Psoas muscle (tissue), 8 donors: ENCODE data around the gene KCTD16. TPM values are rescaled to one million over a fixed set of nuclear protein-coding genes. Genes with fewer than 3 reads are reported as not detected.

Experiments used
- ATAC-seq, 4 donors: fragments of 200-7000 bp; cut with Tn5 transposase; one replicate each; pipeline ENCODE4 v1.9.1; 2020; ENCODE audit warnings: moderate library complexity in 3 of 4, mild to moderate bottlenecking in 2 of 4
- DNase-seq, 2 donors: peaks; one replicate each; pipeline ENCODE4 v3.0.0-alpha.2; 2020
- H3K27ac ChIP-seq: fragments of 200-600 bp; one replicate; pipeline ENCODE4 v1.8.0; 2022
- H3K27me3 ChIP-seq, 3 donors: fragments of 200-600 bp in 1 of 3; one replicate each; pipeline versions ENCODE4 v1.6.1 to v1.8.0; 2013 to 2022; ENCODE audit warnings: low read length in 2 of 3, mild to moderate bottlenecking in 2 of 3, moderate library complexity in 1 of 3; ENCODE audit not compliant: insufficient read depth in 3 of 3
- H3K36me3 ChIP-seq, 2 donors: fragments of 200-600 bp in 1 of 2; one replicate each; pipeline versions ENCODE4 v1.6.1 to v1.8.0; 2013 to 2022; ENCODE audit warnings: low read depth in 1 of 2, mild to moderate bottlenecking in 1 of 2, moderate library complexity in 1 of 2; ENCODE audit not compliant: insufficient read depth in 1 of 2
- H3K4me1 ChIP-seq: fragments of 200-600 bp; one replicate; pipeline ENCODE4 v1.8.0; 2022
- H3K4me3 ChIP-seq: fragments of 200-600 bp; one replicate; pipeline ENCODE4 v1.8.0; 2022; ENCODE audit warnings: mild to moderate bottlenecking
- H3K9me3 ChIP-seq: fragments of 200-600 bp; one replicate; pipeline ENCODE4 v1.8.0; 2022
- WGBS, 3 donors: extraction: QIAGEN DNeasy Blood & Tissue Kit; methylation state at CpG; one replicate each; pipeline versions ENCODE4 v1.1.6 to v1.1.7; 2013; 5-methylcytosine and 5-hydroxymethylcytosine counted together
- intact Hi-C, 2 donors: fragments of 100-400 bp; cut with DNase I; formaldehyde crosslinking; loops; one replicate each; pipeline versions ENCODE4 v1.11.0 to v1.14.2; 2022
- polyA plus RNA-seq, 3 donors: library from polyadenylated mRNA; stranded (reverse); fragments of 200-250 nt; gene quantifications; one replicate each; pipeline ENCODE4 v1.2.3, GENCODE V29; 2013
- total RNA-seq, 4 donors: library from RNA; stranded (reverse); fragmentation: NEBNext Ultra II Directional in 2 of 4; extraction: Animal tissue kit (Norgen Biotek cat#: 25700) in 2 of 4; gene quantifications; one replicate each; pipeline versions ENCODE4 v1.2.1 to v1.2.4, GENCODE V29; 2021 to 2023
- TF ChIP-seq, protein P1 (sequence below): fragments of 200-600 bp; IDR thresholded peaks from one replicate; pipeline ENCODE4 v1.8.0; 2022; ENCODE audit warnings: antibody characterized with exemption
- donor health status: healthy with polysubstance abuse.
- donor health status: DM: no; HTN: no; CAD: no; lungs with moderate emphysema.
- donor health status: Bipolar disorder and iron deficiency.
- donor health status: healthy.
- donor health status: DM: yes; HTN: yes; CAD: no.
- donor health status: DM: no; HTN: no; CAD: no.
- donor health status: DM: no; HTN: no; CAD: no.
- donor health status: DM: yes; HTN: yes; CAD: no.

Gene KCTD16
- total and polyA plus RNA-seq, 7 donors, result 0.01 to 0.04 (median 0.01) TPM; not detected in 4

DNA sequence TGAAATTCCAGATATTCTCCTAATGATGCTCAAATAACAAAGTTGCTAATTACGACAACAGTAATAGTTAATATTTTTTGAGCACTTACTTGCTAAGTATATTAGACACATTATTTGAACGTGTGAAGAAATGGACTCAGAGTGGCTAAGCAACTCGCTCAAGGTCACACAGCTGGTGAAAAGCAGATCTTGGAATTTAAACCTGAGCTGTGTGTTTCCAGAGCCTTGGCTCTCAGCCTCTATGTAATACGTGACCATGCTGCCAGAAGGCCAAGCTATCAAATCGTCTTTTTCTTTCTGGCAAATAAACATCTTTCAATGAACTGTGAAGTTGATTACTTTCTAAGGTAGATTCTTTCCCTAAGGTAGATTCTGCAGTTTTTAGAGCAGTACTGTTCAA is 61.6 kb downstream of the KCTD16 start:
- Histone ChIP-seq H3K36me3 (no peaks in the 10 kb centered on the region), H3K9me3 (no peaks in the 10 kb centered on the region), H3K4me3 (no peak overlapping the region), H3K4me1 (no peaks in the 10 kb centered on the region), H3K27me3 (no peaks in the 10 kb centered on the region), H3K27ac (no peak overlapping the region)
- no peak for ATAC-seq
- WGBS, 3 donors, result 59 to 66% (median 62%) methylated on average over 5 of the region's 5 CpGs
- DNase-seq, result no peak
- intact Hi-C loops, result no loop called here
- TF ChIP-seq, protein P1, sequence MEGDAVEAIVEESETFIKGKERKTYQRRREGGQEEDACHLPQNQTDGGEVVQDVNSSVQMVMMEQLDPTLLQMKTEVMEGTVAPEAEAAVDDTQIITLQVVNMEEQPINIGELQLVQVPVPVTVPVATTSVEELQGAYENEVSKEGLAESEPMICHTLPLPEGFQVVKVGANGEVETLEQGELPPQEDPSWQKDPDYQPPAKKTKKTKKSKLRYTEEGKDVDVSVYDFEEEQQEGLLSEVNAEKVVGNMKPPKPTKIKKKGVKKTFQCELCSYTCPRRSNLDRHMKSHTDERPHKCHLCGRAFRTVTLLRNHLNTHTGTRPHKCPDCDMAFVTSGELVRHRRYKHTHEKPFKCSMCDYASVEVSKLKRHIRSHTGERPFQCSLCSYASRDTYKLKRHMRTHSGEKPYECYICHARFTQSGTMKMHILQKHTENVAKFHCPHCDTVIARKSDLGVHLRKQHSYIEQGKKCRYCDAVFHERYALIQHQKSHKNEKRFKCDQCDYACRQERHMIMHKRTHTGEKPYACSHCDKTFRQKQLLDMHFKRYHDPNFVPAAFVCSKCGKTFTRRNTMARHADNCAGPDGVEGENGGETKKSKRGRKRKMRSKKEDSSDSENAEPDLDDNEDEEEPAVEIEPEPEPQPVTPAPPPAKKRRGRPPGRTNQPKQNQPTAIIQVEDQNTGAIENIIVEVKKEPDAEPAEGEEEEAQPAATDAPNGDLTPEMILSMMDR, result no peak

DNA sequence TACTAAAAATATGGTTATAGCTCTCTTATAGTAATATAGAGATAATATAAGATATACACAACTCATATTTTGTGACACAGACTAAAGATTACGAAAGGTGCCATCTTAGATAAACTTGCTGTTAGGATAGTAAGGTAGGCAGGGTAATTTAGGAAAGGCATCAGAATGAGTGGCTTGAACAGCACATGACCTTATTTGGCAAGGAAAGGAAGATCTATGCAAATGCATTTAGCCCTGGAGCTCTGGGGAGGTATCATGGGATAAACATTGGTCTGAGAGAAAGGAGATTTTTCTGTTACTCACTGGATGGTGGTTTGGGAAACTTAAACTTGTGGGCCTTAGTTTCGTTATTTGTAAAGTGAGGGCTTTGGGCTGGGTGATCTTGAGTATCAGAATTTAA is 65.8 kb downstream of the KCTD16 start:
- 84 to 88% (median 86%) methylated on average over 2 of the region's 2 CpGs for WGBS, 3 donors
- no peaks in the 10 kb centered on the region for H3K9me3 ChIP-seq
- peaks cover 0 to 2% (median 0%) of the 10 kb centered on the region in 3 donors for H3K27me3 ChIP-seq
- TF ChIP-seq, protein P1, result no peak
- H3K27ac ChIP-seq, result no peak overlapping the region
- no peaks in the 10 kb centered on the region for H3K4me1 ChIP-seq
- no peak overlapping the region for H3K4me3 ChIP-seq
- H3K36me3 ChIP-seq, result no peaks in the 10 kb centered on the region
- DNase-seq (no peak), ATAC-seq (no peak)
- intact Hi-C loops, result no loop called here

DNA sequence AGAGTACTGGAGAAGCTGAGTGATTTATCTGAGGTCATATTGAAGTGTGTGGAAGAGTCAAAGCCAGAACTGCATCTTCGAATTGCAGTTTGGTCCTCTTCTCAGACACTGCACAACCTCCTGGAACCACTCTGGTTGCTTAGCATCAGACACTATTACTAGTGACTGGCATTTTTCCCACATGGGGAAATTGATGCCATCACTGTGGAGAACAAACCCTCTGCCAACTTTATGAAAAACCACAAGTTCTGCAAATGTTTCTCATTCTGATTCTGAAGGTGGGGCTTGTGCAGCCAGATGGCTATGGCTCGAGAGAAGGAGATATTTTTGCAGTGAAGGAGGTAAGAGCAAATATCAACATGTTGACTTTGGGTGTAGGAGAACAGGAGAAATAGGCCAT is 67.2 kb downstream of the KCTD16 start:
- DNase-seq (no peak), ATAC-seq (no peak)
- H3K27me3 ChIP-seq, result peaks cover 0 to 2% (median 0%) of the 10 kb centered on the region in 3 donors
- intact Hi-C loops, result no loop called here
- H3K4me1 ChIP-seq, result no peaks in the 10 kb centered on the region
- WGBS, 3 donors, result 30 to 44% (median 38%) methylated on average over 2 of the region's 2 CpGs
- TF ChIP-seq, protein P1, result no peak
- H3K9me3 ChIP-seq, result no peaks in the 10 kb centered on the region
- no peak overlapping the region for H3K4me3 ChIP-seq
- no peaks in the 10 kb centered on the region for H3K36me3 ChIP-seq
- no peak overlapping the region for H3K27ac ChIP-seq

DNA sequence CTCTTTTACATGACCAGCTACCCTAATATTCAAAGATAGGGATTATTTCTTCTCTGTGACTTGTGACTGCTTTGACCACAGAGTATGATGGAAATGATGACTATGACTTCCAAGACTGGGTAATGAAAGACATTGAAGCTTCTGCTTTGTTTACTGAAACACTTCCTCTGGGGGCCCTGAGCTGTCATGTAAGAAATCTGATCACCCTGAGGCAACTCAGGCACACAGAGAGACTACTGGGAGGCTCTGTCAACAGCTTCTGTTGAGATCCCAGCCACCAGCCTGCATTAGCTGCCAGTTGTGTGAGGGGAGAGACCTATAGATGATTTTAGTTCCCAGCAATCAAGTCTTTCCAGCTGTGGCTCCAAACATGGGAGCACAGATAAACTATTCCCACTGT is 76.5 kb downstream of the KCTD16 start:
- ATAC-seq, result no peak
- H3K27ac ChIP-seq, result no peak overlapping the region
- no peak for DNase-seq

DNA sequence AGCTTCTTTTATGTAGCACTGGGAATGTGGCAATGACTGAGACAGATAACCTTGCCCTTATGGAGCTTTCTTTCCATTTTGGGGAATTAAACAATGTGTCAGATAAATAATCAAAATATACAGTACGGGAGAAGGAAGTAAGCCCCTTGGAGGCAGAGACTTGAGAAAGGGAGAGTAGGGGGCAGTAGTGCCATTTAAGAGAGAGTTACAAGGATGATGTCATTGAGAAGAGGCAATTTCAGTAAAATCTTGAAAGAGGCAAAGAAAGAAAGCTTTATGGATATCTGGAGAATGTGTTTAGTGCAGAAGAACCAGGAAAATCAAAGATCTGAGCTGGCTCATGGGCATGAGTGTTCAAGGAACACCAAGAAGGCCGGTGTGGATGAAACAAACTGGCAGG is 77.3 kb downstream of the KCTD16 start:
- Histone ChIP-seq H3K9me3 (no peaks in the 10 kb centered on the region), H3K4me1 (peaks cover 8% of the 10 kb centered on the region), H3K4me3 (no peak overlapping the region), H3K36me3 (no peaks in the 10 kb centered on the region), H3K27me3 (no peaks in the 10 kb centered on the region), H3K27ac (no peak overlapping the region)
- WGBS, 3 donors, result 81 to 89% (median 84%) methylated on average over 2 of the region's 2 CpGs
- TF ChIP-seq, protein P1, result no peak
- intact Hi-C loops, result no loop called here
- ATAC-seq (no peak), DNase-seq (no peak)

More for the DNA sequence above, 76.5 kb downstream of the KCTD16 start:
- no peaks in the 10 kb centered on the region for H3K9me3 ChIP-seq
- TF ChIP-seq, protein P1, result no peak
- H3K27me3 ChIP-seq, result no peaks in the 10 kb centered on the region
- no peak overlapping the region for H3K4me3 ChIP-seq
- intact Hi-C loops, result no loop called here
- H3K36me3 ChIP-seq, result no peaks in the 10 kb centered on the region
- H3K4me1 ChIP-seq, result peaks cover 8% of the 10 kb centered on the region
